GM12878 (cell line): ENCODE measurements around the gene PGBD4. TPM values are rescaled to one million over a fixed set of nuclear protein-coding genes. Genes with fewer than 3 reads are reported as not detected.
A peak's percentile ranks its signal among the peaks of the same experiment; 100 is the strongest.

ENCODE experiments used
- BACH1 ChIP-seq: fragments of 450-650 bp; IDR thresholded peaks from 2 replicates; pipeline ENCODE4 v1.6.1; 2017; ENCODE audit warnings: mild to moderate bottlenecking, borderline replicate concordance
- GATAD2B ChIP-seq: fragments of 450-650 bp; conservative IDR thresholded peaks from 2 replicates; pipeline ENCODE4 v1.6.1; 2017; ENCODE audit warnings: low read depth, mild to moderate bottlenecking, moderate library complexity
- NBN ChIP-seq: fragments of 450-650 bp; IDR thresholded peaks from 2 replicates; pipeline ENCODE4 v1.6.1; 2016
- NRF1 ChIP-seq: conservative IDR thresholded peaks from 2 replicates; pipeline ENCODE4 v1.6.1; 2011; ENCODE audit warnings: mild to moderate bottlenecking, low read depth, low read length, improper control_type of control experiment
- PAX5 ChIP-seq: IDR thresholded peaks from 2 replicates; pipeline ENCODE4 v1.6.1; 2011; ENCODE audit warnings: low read depth, low read length, borderline replicate concordance
- SRF ChIP-seq, 2 experiments: IDR thresholded peaks; 2 replicates each; pipeline ENCODE4 v1.6.1; 2011; ENCODE audit warnings: low read depth in 2 of 2, low read length in 2 of 2, mild to moderate bottlenecking in 1 of 2, moderate library complexity in 1 of 2
- ZSCAN29 ChIP-seq: fragments of 450-650 bp; IDR thresholded peaks from 2 replicates; pipeline ENCODE4 v1.6.1; 2017; ENCODE audit warnings: mild to moderate bottlenecking, moderate library complexity
- polyA plus RNA-seq, 11 experiments: library from polyadenylated mRNA; depleted of rRNA in 4 of 11; unstranded in 6 of 11; stranded (reverse) in 5 of 11; fragments of >200 nt; fragmentation: Nextera tagmentation in 4 of 11; fragmentation: Illumina TruSeq in 1 of 11; extraction: Ambion mirVana in 4 of 11; extraction: Trizol in 1 of 11; gene quantifications; 1 replicate in 1 of 11; 2 replicates in 10 of 11; pipeline versions ENCODE4 v1.2.1 to v1.2.3, GENCODE V29; 2011 to 2016; ENCODE audit warnings: inconsistent platforms in 2 of 11, missing spikeins in 2 of 11, low read depth in 1 of 11
- total RNA-seq, 4 experiments: library from RNA; depleted of rRNA in 3 of 4; stranded (reverse); fragments of >200 nt in 3 of 4; fragmentation: Illumina TruSeq in 1 of 4; extraction: Trizol in 1 of 4; gene quantifications; 2 replicates each; pipeline versions ENCODE4 v1.2.1 to v1.2.3, GENCODE V29; 2013 to 2021
- TF ChIP-seq, protein P1 (sequence below): fragments of 450-650 bp; IDR thresholded peaks from 2 replicates; pipeline ENCODE4 v1.6.1; 2016; ENCODE audit warnings: mild to moderate bottlenecking, moderate library complexity, borderline replicate concordance
- TF ChIP-seq, protein P2 (sequence below): IDR thresholded peaks from 2 replicates; pipeline ENCODE4 v1.6.1; 2011; ENCODE audit warnings: mild to moderate bottlenecking, low read depth, low read length, moderate library complexity; ENCODE audit not compliant: insufficient replicate concordance
- TF ChIP-seq, protein P3 (sequence below): fragments of 450-650 bp; IDR thresholded peaks from 2 replicates; pipeline ENCODE4 v1.6.1; 2017; ENCODE audit warnings: low read depth, mild to moderate bottlenecking, moderate library complexity
- TF ChIP-seq, protein P4 (sequence below): fragments of 450-650 bp; IDR thresholded peaks from 2 replicates; pipeline ENCODE4 v1.6.1; 2018; ENCODE audit warnings: mild to moderate bottlenecking, low read depth, moderate library complexity; ENCODE audit not compliant: partially characterized antibody
- TF ChIP-seq, protein P5 (sequence below): fragments of 450-650 bp; IDR thresholded peaks from 2 replicates; pipeline ENCODE4 v1.6.1; 2017; ENCODE audit warnings: mild to moderate bottlenecking, moderate library complexity
- TF ChIP-seq, protein P6 (sequence below): IDR thresholded peaks from 2 replicates; pipeline ENCODE4 v1.6.1; 2011; ENCODE audit warnings: low read depth, low read length, improper control_type of control experiment, borderline replicate concordance

PGBD4 gene
- total and polyA plus RNA-seq, 10 of the 15 experiments (the other 5 are each of a cell fraction or from before 2014, with no cell fraction given): 1.2 to 5.8 (median 2.8) TPM

- TF ChIP-seq, protein P1, sequence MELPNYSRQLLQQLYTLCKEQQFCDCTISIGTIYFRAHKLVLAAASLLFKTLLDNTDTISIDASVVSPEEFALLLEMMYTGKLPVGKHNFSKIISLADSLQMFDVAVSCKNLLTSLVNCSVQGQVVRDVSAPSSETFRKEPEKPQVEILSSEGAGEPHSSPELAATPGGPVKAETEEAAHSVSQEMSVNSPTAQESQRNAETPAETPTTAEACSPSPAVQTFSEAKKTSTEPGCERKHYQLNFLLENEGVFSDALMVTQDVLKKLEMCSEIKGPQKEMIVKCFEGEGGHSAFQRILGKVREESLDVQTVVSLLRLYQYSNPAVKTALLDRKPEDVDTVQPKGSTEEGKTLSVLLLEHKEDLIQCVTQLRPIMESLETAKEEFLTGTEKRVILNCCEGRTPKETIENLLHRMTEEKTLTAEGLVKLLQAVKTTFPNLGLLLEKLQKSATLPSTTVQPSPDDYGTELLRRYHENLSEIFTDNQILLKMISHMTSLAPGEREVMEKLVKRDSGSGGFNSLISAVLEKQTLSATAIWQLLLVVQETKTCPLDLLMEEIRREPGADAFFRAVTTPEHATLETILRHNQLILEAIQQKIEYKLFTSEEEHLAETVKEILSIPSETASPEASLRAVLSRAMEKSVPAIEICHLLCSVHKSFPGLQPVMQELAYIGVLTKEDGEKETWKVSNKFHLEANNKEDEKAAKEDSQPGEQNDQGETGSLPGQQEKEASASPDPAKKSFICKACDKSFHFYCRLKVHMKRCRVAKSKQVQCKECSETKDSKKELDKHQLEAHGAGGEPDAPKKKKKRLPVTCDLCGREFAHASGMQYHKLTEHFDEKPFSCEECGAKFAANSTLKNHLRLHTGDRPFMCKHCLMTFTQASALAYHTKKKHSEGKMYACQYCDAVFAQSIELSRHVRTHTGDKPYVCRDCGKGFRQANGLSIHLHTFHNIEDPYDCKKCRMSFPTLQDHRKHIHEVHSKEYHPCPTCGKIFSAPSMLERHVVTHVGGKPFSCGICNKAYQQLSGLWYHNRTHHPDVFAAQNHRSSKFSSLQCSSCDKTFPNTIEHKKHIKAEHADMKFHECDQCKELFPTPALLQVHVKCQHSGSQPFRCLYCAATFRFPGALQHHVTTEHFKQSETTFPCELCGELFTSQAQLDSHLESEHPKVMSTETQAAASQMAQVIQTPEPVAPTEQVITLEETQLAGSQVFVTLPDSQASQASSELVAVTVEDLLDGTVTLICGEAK: peak; percentile 5; the same call in 1 of the 2 replicates
- TF ChIP-seq GATAD2B (no peak), NBN (no peak; the same call in 1 of the 2 replicates), ZSCAN29 (no peak), PAX5 (no peak), SRF (IDR thresholded peaks at IDR 0.05; ENCODE audit: low read depth in 2 of 2, low read length in 2 of 2) (no peak), BACH1 (0 out of 2 replicates have a peak, but pooled peaks have one; percentile 13), NRF1 (no peak)
- TF ChIP-seq, protein P2, sequence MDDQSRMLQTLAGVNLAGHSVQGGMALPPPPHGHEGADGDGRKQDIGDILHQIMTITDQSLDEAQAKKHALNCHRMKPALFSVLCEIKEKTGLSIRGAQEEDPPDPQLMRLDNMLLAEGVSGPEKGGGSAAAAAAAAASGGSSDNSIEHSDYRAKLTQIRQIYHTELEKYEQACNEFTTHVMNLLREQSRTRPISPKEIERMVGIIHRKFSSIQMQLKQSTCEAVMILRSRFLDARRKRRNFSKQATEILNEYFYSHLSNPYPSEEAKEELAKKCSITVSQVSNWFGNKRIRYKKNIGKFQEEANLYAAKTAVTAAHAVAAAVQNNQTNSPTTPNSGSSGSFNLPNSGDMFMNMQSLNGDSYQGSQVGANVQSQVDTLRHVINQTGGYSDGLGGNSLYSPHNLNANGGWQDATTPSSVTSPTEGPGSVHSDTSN: no peak
- TF ChIP-seq, protein P3, sequence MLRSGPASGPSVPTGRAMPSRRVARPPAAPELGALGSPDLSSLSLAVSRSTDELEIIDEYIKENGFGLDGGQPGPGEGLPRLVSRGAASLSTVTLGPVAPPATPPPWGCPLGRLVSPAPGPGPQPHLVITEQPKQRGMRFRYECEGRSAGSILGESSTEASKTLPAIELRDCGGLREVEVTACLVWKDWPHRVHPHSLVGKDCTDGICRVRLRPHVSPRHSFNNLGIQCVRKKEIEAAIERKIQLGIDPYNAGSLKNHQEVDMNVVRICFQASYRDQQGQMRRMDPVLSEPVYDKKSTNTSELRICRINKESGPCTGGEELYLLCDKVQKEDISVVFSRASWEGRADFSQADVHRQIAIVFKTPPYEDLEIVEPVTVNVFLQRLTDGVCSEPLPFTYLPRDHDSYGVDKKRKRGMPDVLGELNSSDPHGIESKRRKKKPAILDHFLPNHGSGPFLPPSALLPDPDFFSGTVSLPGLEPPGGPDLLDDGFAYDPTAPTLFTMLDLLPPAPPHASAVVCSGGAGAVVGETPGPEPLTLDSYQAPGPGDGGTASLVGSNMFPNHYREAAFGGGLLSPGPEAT: no peak
- TF ChIP-seq, protein P4, sequence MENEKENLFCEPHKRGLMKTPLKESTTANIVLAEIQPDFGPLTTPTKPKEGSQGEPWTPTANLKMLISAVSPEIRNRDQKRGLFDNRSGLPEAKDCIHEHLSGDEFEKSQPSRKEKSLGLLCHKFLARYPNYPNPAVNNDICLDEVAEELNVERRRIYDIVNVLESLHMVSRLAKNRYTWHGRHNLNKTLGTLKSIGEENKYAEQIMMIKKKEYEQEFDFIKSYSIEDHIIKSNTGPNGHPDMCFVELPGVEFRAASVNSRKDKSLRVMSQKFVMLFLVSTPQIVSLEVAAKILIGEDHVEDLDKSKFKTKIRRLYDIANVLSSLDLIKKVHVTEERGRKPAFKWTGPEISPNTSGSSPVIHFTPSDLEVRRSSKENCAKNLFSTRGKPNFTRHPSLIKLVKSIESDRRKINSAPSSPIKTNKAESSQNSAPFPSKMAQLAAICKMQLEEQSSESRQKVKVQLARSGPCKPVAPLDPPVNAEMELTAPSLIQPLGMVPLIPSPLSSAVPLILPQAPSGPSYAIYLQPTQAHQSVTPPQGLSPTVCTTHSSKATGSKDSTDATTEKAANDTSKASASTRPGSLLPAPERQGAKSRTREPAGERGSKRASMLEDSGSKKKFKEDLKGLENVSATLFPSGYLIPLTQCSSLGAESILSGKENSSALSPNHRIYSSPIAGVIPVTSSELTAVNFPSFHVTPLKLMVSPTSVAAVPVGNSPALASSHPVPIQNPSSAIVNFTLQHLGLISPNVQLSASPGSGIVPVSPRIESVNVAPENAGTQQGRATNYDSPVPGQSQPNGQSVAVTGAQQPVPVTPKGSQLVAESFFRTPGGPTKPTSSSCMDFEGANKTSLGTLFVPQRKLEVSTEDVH: peak; percentile 8
- TF ChIP-seq, protein P5, sequence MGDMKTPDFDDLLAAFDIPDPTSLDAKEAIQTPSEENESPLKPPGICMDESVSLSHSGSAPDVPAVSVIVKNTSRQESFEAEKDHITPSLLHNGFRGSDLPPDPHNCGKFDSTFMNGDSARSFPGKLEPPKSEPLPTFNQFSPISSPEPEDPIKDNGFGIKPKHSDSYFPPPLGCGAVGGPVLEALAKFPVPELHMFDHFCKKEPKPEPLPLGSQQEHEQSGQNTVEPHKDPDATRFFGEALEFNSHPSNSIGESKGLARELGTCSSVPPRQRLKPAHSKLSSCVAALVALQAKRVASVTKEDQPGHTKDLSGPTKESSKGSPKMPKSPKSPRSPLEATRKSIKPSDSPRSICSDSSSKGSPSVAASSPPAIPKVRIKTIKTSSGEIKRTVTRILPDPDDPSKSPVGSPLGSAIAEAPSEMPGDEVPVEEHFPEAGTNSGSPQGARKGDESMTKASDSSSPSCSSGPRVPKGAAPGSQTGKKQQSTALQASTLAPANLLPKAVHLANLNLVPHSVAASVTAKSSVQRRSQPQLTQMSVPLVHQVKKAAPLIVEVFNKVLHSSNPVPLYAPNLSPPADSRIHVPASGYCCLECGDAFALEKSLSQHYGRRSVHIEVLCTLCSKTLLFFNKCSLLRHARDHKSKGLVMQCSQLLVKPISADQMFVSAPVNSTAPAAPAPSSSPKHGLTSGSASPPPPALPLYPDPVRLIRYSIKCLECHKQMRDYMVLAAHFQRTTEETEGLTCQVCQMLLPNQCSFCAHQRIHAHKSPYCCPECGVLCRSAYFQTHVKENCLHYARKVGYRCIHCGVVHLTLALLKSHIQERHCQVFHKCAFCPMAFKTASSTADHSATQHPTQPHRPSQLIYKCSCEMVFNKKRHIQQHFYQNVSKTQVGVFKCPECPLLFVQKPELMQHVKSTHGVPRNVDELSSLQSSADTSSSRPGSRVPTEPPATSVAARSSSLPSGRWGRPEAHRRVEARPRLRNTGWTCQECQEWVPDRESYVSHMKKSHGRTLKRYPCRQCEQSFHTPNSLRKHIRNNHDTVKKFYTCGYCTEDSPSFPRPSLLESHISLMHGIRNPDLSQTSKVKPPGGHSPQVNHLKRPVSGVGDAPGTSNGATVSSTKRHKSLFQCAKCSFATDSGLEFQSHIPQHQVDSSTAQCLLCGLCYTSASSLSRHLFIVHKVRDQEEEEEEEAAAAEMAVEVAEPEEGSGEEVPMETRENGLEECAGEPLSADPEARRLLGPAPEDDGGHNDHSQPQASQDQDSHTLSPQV: no peak
- TF ChIP-seq, protein P6, sequence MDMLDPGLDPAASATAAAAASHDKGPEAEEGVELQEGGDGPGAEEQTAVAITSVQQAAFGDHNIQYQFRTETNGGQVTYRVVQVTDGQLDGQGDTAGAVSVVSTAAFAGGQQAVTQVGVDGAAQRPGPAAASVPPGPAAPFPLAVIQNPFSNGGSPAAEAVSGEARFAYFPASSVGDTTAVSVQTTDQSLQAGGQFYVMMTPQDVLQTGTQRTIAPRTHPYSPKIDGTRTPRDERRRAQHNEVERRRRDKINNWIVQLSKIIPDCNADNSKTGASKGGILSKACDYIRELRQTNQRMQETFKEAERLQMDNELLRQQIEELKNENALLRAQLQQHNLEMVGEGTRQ: no peak
These were observed 467 bp downstream of the PGBD4 start (continued) for GRCh38 chr15:34102175-34102925.
